ENCODE results near the gene STYK1. TPM values are rescaled to one million over a fixed set of nuclear protein-coding genes. Genes with fewer than 3 reads are reported as not detected.

Gene STYK1
- total RNA-seq, 1 donor: under 0.01 TPM

DNA sequence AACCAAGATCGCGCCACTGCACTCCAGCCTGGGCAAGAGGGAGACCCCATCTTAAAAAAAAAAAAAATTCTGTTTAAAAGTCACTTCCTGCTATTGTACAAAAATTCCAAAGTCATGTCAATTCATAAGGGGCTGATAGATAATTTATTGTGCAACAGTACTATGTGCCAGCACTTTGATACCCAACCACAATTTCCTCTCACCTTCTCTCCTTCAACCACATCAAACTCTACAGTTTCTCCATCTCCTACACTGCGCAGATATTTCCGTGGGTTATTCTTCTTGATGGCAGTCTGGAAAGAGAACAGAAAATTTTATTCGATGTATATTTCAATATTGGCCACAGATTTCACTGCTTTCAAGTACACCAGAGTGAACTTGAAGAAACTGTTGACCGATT, 41.6 kb upstream of the STYK1 start:
- Histone ChIP-seq H3K4me2 (ENCODE audit: insufficient read depth, low read length) (no peak overlapping the region), H3K79me2 (ENCODE audit: insufficient read depth, low read length) (peaks cover 65% of the 10 kb centered on the region)
- DNase-seq (ENCODE audit: insufficient read length, low spot score, missing footprints): no peak

DNA sequence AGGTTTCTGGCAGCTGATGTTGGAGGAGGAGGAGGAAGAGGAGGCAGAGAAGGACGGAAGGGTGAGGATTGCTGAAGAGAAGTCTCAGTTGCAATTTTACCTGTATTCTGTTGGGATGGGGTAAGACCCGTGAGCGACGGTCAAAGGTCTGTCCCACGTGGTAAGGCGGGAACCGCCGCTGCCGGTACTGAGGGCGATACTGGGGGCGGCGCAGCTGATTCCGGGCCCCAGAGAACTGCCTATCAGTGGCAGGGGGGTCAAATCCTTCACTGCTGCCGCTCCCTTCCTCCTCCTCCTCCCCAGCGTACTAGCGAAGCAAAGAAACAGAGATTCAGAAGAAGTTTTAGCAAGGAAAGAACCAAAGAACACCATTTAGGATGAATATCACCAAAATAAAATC, 36.0 kb upstream of the STYK1 start:
- Histone ChIP-seq H3K4me2 (ENCODE audit: insufficient read depth, low read length) (no peak overlapping the region), H3K4me1 (ENCODE audit: insufficient read depth, low read length) (no peaks in the 10 kb centered on the region), H3K9me3 (ENCODE audit: low read depth, low read length) (no peaks in the 10 kb centered on the region), H4K20me1 (ENCODE audit: insufficient read depth, low read length) (no peaks in the 10 kb centered on the region), H3K27ac (ENCODE audit: low read depth, low read length) (no peak overlapping the region), H3K27me3 (ENCODE audit: insufficient read depth, low read length) (no peaks in the 10 kb centered on the region), H3K36me3 (ENCODE audit: insufficient read depth, low read length) (peaks cover 56% of the 10 kb centered on the region), H3K4me3 (ENCODE audit: insufficient read depth, low read length) (no peak overlapping the region), H3K79me2 (ENCODE audit: insufficient read depth, low read length) (peaks cover 69% of the 10 kb centered on the region), H2AFZ (ENCODE audit: low read length) (no peak overlapping the region)
- TF ChIP-seq, protein P1, sequence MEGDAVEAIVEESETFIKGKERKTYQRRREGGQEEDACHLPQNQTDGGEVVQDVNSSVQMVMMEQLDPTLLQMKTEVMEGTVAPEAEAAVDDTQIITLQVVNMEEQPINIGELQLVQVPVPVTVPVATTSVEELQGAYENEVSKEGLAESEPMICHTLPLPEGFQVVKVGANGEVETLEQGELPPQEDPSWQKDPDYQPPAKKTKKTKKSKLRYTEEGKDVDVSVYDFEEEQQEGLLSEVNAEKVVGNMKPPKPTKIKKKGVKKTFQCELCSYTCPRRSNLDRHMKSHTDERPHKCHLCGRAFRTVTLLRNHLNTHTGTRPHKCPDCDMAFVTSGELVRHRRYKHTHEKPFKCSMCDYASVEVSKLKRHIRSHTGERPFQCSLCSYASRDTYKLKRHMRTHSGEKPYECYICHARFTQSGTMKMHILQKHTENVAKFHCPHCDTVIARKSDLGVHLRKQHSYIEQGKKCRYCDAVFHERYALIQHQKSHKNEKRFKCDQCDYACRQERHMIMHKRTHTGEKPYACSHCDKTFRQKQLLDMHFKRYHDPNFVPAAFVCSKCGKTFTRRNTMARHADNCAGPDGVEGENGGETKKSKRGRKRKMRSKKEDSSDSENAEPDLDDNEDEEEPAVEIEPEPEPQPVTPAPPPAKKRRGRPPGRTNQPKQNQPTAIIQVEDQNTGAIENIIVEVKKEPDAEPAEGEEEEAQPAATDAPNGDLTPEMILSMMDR (IDR thresholded peaks at IDR 0.05; ENCODE audit: extremely low read depth, low read depth, low read length): no peak
- DNase-seq (ENCODE audit: insufficient read length, low spot score, missing footprints): no peak

More for the DNA sequence above, 41.6 kb upstream of the STYK1 start:
- Histone ChIP-seq H3K27me3 (ENCODE audit: insufficient read depth, low read length) (no peaks in the 10 kb centered on the region), H4K20me1 (ENCODE audit: insufficient read depth, low read length) (no peaks in the 10 kb centered on the region), H3K4me3 (ENCODE audit: insufficient read depth, low read length) (no peak overlapping the region), H3K27ac (ENCODE audit: low read depth, low read length) (no peak overlapping the region), H3K4me1 (ENCODE audit: insufficient read depth, low read length) (peaks cover 41% of the 10 kb centered on the region), H2AFZ (ENCODE audit: low read length) (no peak overlapping the region), H3K36me3 (ENCODE audit: insufficient read depth, low read length) (peaks cover 43% of the 10 kb centered on the region), H3K9me3 (ENCODE audit: low read depth, low read length) (no peaks in the 10 kb centered on the region)
- TF ChIP-seq, protein P1 (IDR thresholded peaks at IDR 0.05; ENCODE audit: extremely low read depth, low read depth, low read length): no peak

DNA sequence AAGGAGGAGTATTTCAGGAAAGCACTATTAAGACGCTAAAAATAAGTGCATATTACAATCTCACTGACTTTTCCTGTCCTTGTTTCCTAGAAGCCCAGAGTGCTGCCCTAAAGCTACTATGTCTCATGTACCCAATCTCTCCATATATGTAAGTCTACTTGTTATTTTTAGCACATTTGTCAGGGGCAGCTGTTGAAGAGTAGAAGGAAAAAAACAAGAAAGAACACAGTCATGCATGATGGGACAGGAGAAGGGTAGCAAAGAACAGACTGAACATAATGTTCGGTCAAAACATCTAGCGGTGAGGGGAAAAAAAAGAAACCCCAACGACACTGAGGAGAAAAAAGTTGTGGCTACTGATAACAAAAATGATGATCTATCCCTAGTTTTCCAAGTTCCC, 35.0 kb upstream of the STYK1 start:
- H3K36me3 ChIP-seq (ENCODE audit: insufficient read depth, low read length): peaks cover 51% of the 10 kb centered on the region
- no peak overlapping the region for H2AFZ ChIP-seq (ENCODE audit: low read length)
- H3K4me1 ChIP-seq (ENCODE audit: insufficient read depth, low read length): no peaks in the 10 kb centered on the region
- H3K27ac ChIP-seq (ENCODE audit: low read depth, low read length): no peak overlapping the region
- DNase-seq (ENCODE audit: insufficient read length, low spot score, missing footprints): no peak
- H3K27me3 ChIP-seq (ENCODE audit: insufficient read depth, low read length): no peaks in the 10 kb centered on the region
- TF ChIP-seq, protein P1 (IDR thresholded peaks at IDR 0.05; ENCODE audit: extremely low read depth, low read depth, low read length): no peak
- H3K4me2 ChIP-seq (ENCODE audit: insufficient read depth, low read length): no peak overlapping the region
- H3K4me3 ChIP-seq (ENCODE audit: insufficient read depth, low read length): no peak overlapping the region
- H3K9me3 ChIP-seq (ENCODE audit: low read depth, low read length): no peaks in the 10 kb centered on the region
- no peaks in the 10 kb centered on the region for H4K20me1 ChIP-seq (ENCODE audit: insufficient read depth, low read length)
- H3K79me2 ChIP-seq (ENCODE audit: insufficient read depth, low read length): peaks cover 71% of the 10 kb centered on the region

DNA sequence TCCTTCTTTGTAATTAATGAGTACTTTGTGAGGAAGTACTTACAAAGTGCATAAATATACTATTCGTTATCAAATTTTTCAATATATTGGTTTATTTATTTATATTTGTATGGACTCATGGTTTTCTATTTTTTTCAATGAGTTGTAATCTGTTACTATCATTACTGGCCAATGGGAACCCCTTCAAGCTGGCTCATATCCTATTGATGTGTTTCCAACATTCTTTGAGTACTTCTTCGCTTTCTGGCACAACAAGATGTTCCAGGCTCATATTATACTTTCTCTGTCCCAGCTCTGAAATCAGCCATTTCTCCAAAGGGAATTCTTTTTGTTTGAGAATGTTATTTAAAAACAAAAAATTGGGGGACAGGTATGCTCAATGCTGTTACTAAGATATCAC, 31.8 kb upstream of the STYK1 start:
- Histone ChIP-seq H3K9me3 (ENCODE audit: low read depth, low read length) (no peaks in the 10 kb centered on the region), H3K27ac (ENCODE audit: low read depth, low read length) (no peak overlapping the region), H3K36me3 (ENCODE audit: insufficient read depth, low read length) (peaks cover 61% of the 10 kb centered on the region), H2AFZ (ENCODE audit: low read length) (no peak overlapping the region), H4K20me1 (ENCODE audit: insufficient read depth, low read length) (no peaks in the 10 kb centered on the region), H3K4me1 (ENCODE audit: insufficient read depth, low read length) (no peaks in the 10 kb centered on the region), H3K4me2 (ENCODE audit: insufficient read depth, low read length) (no peak overlapping the region), H3K79me2 (ENCODE audit: insufficient read depth, low read length) (peaks cover 53% of the 10 kb centered on the region), H3K4me3 (ENCODE audit: insufficient read depth, low read length) (no peak overlapping the region), H3K27me3 (ENCODE audit: insufficient read depth, low read length) (no peaks in the 10 kb centered on the region)
- DNase-seq (ENCODE audit: insufficient read length, low spot score, missing footprints): no peak
- TF ChIP-seq, protein P1 (IDR thresholded peaks at IDR 0.05; ENCODE audit: extremely low read depth, low read depth, low read length): no peak

Data from osteoblast (primary cell).